ENCODE measurements around the gene MACF1. TPM values are rescaled to one million over a fixed set of nuclear protein-coding genes. Genes with fewer than 3 reads are reported as not detected.

The MACF1 gene
- total RNA-seq, 1 donor from 2014 or later = 694 TPM

DNA sequence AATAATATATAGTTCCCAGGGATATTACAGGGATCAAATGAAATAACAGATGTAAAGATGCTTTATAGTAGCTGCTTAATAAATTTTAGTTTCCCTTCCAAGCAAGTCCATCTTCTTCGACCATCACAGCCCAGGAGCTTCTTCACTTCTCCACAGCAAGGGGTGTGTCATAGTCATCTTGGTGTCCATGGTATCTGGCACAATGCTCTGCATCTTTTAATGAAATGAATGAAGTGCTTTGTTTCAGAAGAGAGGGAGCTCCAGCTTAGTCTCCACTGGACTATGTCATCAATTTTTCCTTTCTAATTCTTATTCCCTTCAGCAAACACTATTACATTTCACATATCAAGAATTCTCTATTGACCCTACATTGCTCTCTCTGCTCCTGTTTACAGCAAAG is 4.9 kb upstream of the MACF1 start:
- Histone ChIP-seq H3K79me2 (ENCODE audit: insufficient read depth, low read length) (peaks cover 88% of the 10 kb centered on the region), H3K27me3 (ENCODE audit: insufficient read depth, low read length) (no peaks in the 10 kb centered on the region), H3K36me3 (ENCODE audit: insufficient read depth, low read length) (no peaks in the 10 kb centered on the region), H3K9me3 (ENCODE audit: insufficient read depth, low read depth, low read length) (no peaks in the 10 kb centered on the region), H3K4me3 (ENCODE audit: insufficient read depth, low read depth, low read length) (no peak overlapping the region), H2AFZ (ENCODE audit: low read depth, low read length) (no peak overlapping the region), H3K9ac (ENCODE audit: low read length) (no peak overlapping the region), H3K4me1 (ENCODE audit: insufficient read depth, low read length) (peaks cover 39% of the 10 kb centered on the region), H3K27ac (ENCODE audit: low read depth, low read length) (no peak overlapping the region), H4K20me1 (ENCODE audit: insufficient read depth, low read length) (peaks cover 2% of the 10 kb centered on the region), H3K4me2 (ENCODE audit: low read length) (no peak overlapping the region)
- FAIRE-seq (no peak), DNase-seq (ENCODE audit: low read depth) (no peak)
- peak overlapping the region; percentile 72 for H3K27ac Mint-ChIP-seq (ENCODE audit: unreplicated experiment)
- no peaks in the 10 kb centered on the region for H3K27me3 Mint-ChIP-seq (ENCODE audit: low read depth, unreplicated experiment)
- peaks cover 50% of the 10 kb centered on the region for H3K4me1 Mint-ChIP-seq (ENCODE audit: low read depth, unreplicated experiment)
- peaks cover 2% of the 10 kb centered on the region for H3K9me3 Mint-ChIP-seq (ENCODE audit: unreplicated experiment)
- H3K4me3 Mint-ChIP-seq (ENCODE audit: unreplicated experiment) = no peak overlapping the region
- TF ChIP-seq, protein P1, sequence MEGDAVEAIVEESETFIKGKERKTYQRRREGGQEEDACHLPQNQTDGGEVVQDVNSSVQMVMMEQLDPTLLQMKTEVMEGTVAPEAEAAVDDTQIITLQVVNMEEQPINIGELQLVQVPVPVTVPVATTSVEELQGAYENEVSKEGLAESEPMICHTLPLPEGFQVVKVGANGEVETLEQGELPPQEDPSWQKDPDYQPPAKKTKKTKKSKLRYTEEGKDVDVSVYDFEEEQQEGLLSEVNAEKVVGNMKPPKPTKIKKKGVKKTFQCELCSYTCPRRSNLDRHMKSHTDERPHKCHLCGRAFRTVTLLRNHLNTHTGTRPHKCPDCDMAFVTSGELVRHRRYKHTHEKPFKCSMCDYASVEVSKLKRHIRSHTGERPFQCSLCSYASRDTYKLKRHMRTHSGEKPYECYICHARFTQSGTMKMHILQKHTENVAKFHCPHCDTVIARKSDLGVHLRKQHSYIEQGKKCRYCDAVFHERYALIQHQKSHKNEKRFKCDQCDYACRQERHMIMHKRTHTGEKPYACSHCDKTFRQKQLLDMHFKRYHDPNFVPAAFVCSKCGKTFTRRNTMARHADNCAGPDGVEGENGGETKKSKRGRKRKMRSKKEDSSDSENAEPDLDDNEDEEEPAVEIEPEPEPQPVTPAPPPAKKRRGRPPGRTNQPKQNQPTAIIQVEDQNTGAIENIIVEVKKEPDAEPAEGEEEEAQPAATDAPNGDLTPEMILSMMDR (IDR thresholded peaks at IDR 0.05; ENCODE audit: insufficient read depth, low read depth, low read length) = no peak
- no peak for TF ChIP-seq EZH2 (IDR thresholded peaks at IDR 0.05; ENCODE audit: insufficient read depth, low read length)
- H3K36me3 Mint-ChIP-seq (ENCODE audit: low read depth, unreplicated experiment) = peaks cover 3% of the 10 kb centered on the region

DNA sequence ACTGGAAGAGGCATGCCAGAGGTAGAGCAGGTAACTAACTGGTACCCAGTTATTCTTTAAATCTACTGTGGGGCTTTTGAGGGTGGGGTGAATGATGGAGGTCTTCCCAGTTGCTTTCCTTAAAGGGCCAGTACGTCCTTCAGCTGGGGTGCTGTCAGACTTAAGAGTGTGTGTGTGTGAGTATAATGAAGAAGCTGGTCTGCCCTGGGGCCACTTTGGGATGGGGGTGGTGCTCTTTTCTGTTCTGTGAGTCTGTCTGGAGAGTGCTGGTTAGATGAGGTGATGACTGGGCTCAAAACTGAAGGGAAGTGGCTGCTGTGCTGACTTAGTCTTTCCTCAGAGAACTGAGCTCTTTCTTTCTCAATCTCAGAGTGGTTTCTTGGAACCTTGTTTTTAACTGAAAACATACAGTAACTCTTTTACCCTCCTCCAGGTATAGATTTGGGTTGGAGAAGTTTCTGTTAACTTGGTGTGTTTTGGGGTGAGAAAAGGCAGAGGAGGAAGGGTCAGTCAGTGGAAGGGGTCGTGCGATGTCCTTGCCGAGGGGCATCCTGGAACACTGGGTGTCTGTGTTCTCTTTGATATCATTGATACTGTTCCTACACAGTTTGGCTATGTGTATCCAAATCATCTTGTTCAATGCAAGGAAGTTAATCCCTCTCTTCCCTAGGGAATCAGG is 746 bp downstream of the MACF1 start:
- peak overlapping the region; percentile 91 for H3K4me2 ChIP-seq (ENCODE audit: low read length)
- H3K9ac ChIP-seq (ENCODE audit: low read length) = peak overlapping the region; percentile 95
- H3K27me3 ChIP-seq (ENCODE audit: insufficient read depth, low read length) = no peaks in the 10 kb centered on the region
- H4K20me1 ChIP-seq (ENCODE audit: insufficient read depth, low read length) = peaks cover 40% of the 10 kb centered on the region
- H2AFZ ChIP-seq (ENCODE audit: low read depth, low read length) = no peak overlapping the region
- peak overlapping the region; percentile 85 for H3K4me3 ChIP-seq (ENCODE audit: insufficient read depth, low read depth, low read length)
- peaks cover 94% of the 10 kb centered on the region for H3K79me2 ChIP-seq (ENCODE audit: insufficient read depth, low read length)
- peaks cover 2% of the 10 kb centered on the region for H3K36me3 Mint-ChIP-seq (ENCODE audit: low read depth, unreplicated experiment)
- H3K9me3 Mint-ChIP-seq (ENCODE audit: unreplicated experiment) = peaks cover 2% of the 10 kb centered on the region
- FAIRE-seq = no peak
- no peaks in the 10 kb centered on the region for H3K9me3 ChIP-seq (ENCODE audit: insufficient read depth, low read depth, low read length)
- H3K27ac Mint-ChIP-seq (ENCODE audit: unreplicated experiment) = peak overlapping the region; percentile 99
- peaks cover 11% of the 10 kb centered on the region for H3K4me1 ChIP-seq (ENCODE audit: insufficient read depth, low read length)
- peaks cover 23% of the 10 kb centered on the region for H3K4me1 Mint-ChIP-seq (ENCODE audit: low read depth, unreplicated experiment)
- no peaks in the 10 kb centered on the region for H3K36me3 ChIP-seq (ENCODE audit: insufficient read depth, low read length)
- peak; percentile 75 for DNase-seq (ENCODE audit: low read depth)
- TF ChIP-seq, protein P1 (IDR thresholded peaks at IDR 0.05; ENCODE audit: insufficient read depth, low read depth, low read length) = no peak
- TF ChIP-seq EZH2 (IDR thresholded peaks at IDR 0.05; ENCODE audit: insufficient read depth, low read length) = no peak
- H3K4me3 Mint-ChIP-seq (ENCODE audit: unreplicated experiment) = peak overlapping the region; percentile 92
- H3K27me3 Mint-ChIP-seq (ENCODE audit: low read depth, unreplicated experiment) = no peaks in the 10 kb centered on the region
- peak overlapping the region; percentile 97 for H3K27ac ChIP-seq (ENCODE audit: low read depth, low read length)
